LNCaP clone FGC (cell line): ENCODE data around the gene LPP.

Experiments used
- DNase-seq: peaks from one replicate; pipeline ENCODE4 v3.0.0-alpha.2; 2011; ENCODE audit warnings: low read depth
- H3K4me3 ChIP-seq: 2 replicates; pipeline ENCODE4 v1.5.1; 2011; ENCODE audit warnings: mild to moderate bottlenecking, low read depth, low read length, control low read depth
- CTCF ChIP-seq: IDR thresholded peaks from 2 replicates; pipeline ENCODE4 v1.5.1; 2012; ENCODE audit warnings: mild to moderate bottlenecking; ENCODE audit not compliant: control insufficient read depth, insufficient read depth; ENCODE audit errors: extremely low read depth

LPP gene

GRCh38 chr3:188832146-188832545 lies 678.2 kb downstream of the LPP start:
- TF ChIP-seq CTCF: no peak
- no peak for DNase-seq
- no peak overlapping the region for H3K4me3 ChIP-seq

- H3K4me3 ChIP-seq: no peak overlapping the region
- DNase-seq: peak; percentile 96
- TF ChIP-seq CTCF: no peak
Measured at GRCh38 chr3:188832961-188833721, 679.2 kb downstream of the LPP start.

- TF ChIP-seq CTCF: no peak
- no peak overlapping the region for H3K4me3 ChIP-seq
- DNase-seq: no peak
Measured at GRCh38 chr3:188834349-188834748, 680.4 kb downstream of the LPP start.

- no peak for TF ChIP-seq CTCF
- DNase-seq: peak; percentile 93
- no peak overlapping the region for H3K4me3 ChIP-seq
Measured at GRCh38 chr3:188839187-188839695, 685.3 kb downstream of the LPP start.

- TF ChIP-seq CTCF: no peak
Measured at GRCh38 chr3:188840290-188840689, 686.3 kb downstream of the LPP start.

GRCh38 chr3:188841906-188842305 lies 687.9 kb downstream of the LPP start:
- TF ChIP-seq CTCF: no peak
- H3K4me3 ChIP-seq: no peak overlapping the region
- no peak for DNase-seq

More at GRCh38 chr3:188840290-188840689, 686.3 kb downstream of the LPP start:
- no peak overlapping the region for H3K4me3 ChIP-seq
- DNase-seq: no peak

- DNase-seq: no peak
- no peak overlapping the region for H3K4me3 ChIP-seq
- no peak for TF ChIP-seq CTCF
Measured at GRCh38 chr3:188842639-188843038, 688.7 kb downstream of the LPP start.
